Heart left ventricle (tissue), 16 donors: ENCODE results near the gene MOGAT3. TPM values are rescaled to one million over a fixed set of nuclear protein-coding genes. Genes with fewer than 3 reads are reported as not detected.

Source experiments
- ATAC-seq, 4 donors: fragments of 200-7000 bp; cut with Tn5 transposase; one replicate each; pipeline ENCODE4 v1.9.1; 2020 to 2022; ENCODE audit warnings: moderate library complexity in 4 of 4, mild to moderate bottlenecking in 3 of 4, moderate number of reproducible peaks in 1 of 4
- DNase-seq, 5 donors: peaks; one replicate each; pipeline ENCODE4 v3.0.0-alpha.2; 2020
- H3K27ac ChIP-seq, 12 donors: fragments of 200-600 bp; sonication (generic) in 4 of 12; one replicate each; pipeline versions ENCODE4 v1.5.0 to v1.8.0; 2016 to 2022; ENCODE audit warnings: mild to moderate bottlenecking in 2 of 12
- H3K27me3 ChIP-seq, 9 donors: fragments of 200-600 bp; sonication (generic) in 2 of 9; one replicate each; pipeline versions ENCODE4 v1.5.1 to v1.8.0; 2016 to 2022; ENCODE audit warnings: mild to moderate bottlenecking in 3 of 9
- H3K36me3 ChIP-seq, 9 donors: fragments of 200-600 bp; sonication (generic) in 2 of 9; one replicate each; pipeline versions ENCODE4 v1.5.0 to v1.8.0; 2018 to 2022; ENCODE audit warnings: mild to moderate bottlenecking in 2 of 9
- H3K4me1 ChIP-seq, 12 donors: fragments of 200-600 bp; sonication (generic) in 4 of 12; one replicate each; pipeline versions ENCODE4 v1.5.0 to v1.8.0; 2016 to 2022; ENCODE audit warnings: mild to moderate bottlenecking in 3 of 12
- H3K4me3 ChIP-seq, 12 donors: fragments of 200-600 bp; sonication (generic) in 4 of 12; one replicate each; pipeline versions ENCODE4 v1.5.0 to v1.8.0; 2017 to 2022; ENCODE audit warnings: mild to moderate bottlenecking in 9 of 12, moderate library complexity in 4 of 12
- H3K9me3 ChIP-seq, 12 donors: fragments of 200-600 bp; sonication (generic) in 4 of 12; one replicate each; pipeline versions ENCODE4 v1.5.0 to v1.8.0; 2016 to 2022; ENCODE audit warnings: mild to moderate bottlenecking in 1 of 12
- CTCF ChIP-seq, 12 donors: fragments of 200-600 bp; sonication (generic) in 4 of 12; IDR thresholded peaks; one replicate each; pipeline versions ENCODE4 v1.5.0 to v1.8.0; 2018 to 2022; ENCODE audit warnings: antibody characterized with exemption in 12 of 12, mild to moderate bottlenecking in 5 of 12
- POLR2A ChIP-seq, 2 donors: fragments of 450-650 bp; IDR thresholded peaks; one replicate each; pipeline ENCODE4 v1.6.1; 2017; ENCODE audit warnings: antibody characterized with exemption in 2 of 2, mild to moderate bottlenecking in 2 of 2, moderate library complexity in 2 of 2
- WGBS, 4 donors: extraction: QIAGEN DNeasy Blood & Tissue Kit in 2 of 4; methylation state at CpG; one replicate each; pipeline versions ENCODE4 v1.1.5 to v1.1.7; 2013 to 2018; 5-methylcytosine and 5-hydroxymethylcytosine counted together
- intact Hi-C, 10 donors: fragments of 100-400 bp; cut with DNase I; formaldehyde crosslinking; loops; one replicate each; pipeline versions ENCODE4 v1.11.1 to v1.14.2; 2022
- polyA plus RNA-seq, 2 donors: library from polyadenylated mRNA; stranded (reverse); fragments of 200-250 nt; gene quantifications; one replicate each; pipeline ENCODE4 v1.2.3, GENCODE V29; 2013
- total RNA-seq, 9 donors: library from RNA; depleted of rRNA in 2 of 9; stranded (reverse); fragments of >200 nt in 2 of 9; fragmentation: NEBNext Ultra II Directional in 3 of 9; extraction: Animal tissue kit (Norgen Biotek cat#: 25700) in 3 of 9; gene quantifications; one replicate each; pipeline versions ENCODE4 v1.1.0 to v1.2.4, GENCODE V29; 2016 to 2023
- donor health status: ischemic (EF 13 %, LVEDD 7.1; RV severe dilation, severe dysfunction).
- donor health status: healthy with polysubstance abuse.
- donor health status: DM: no; HTN: yes; CAD: no.
- donor health status: DM: no; HTN: no; CAD: no.
- donor health status: ischemic (EF 25% LVEDD 6.9; RV normal size, moderate dysfunction).
- donor health status: ischemic (EF 25% LVEDD 5.7; RV mildly dilated, moderate dysfunction).
- donor health status: healthy.
- donor health status: DM: yes; HTN: yes; CAD: no.
- donor health status: ischemic (EF 35%, LVEDD 5.7; RV mildly dilated, moderate dysfunction).
- donor health status: nonischemic (EF 11% LVEDD 7.7; RV severe dilation, severe dysfunction).
- donor health status: DM: yes; HTN: yes; CAD: no.
- donor health status: PGD.
- donor health status: ischemic (EF 29% LVEDD 5.4; RV normal size, mild dysfunction).
- donor health status: nonischemic (EF 23%, LVEDD 6.1; RV moderate dilation, normal function).

The MOGAT3 gene
- total and polyA plus RNA-seq, 11 donors = not detected

GRCh38 chr7:101169838-101170551 is 30.8 kb downstream of the MOGAT3 start:
- H3K4me1 ChIP-seq = peaks cover 0 to 55% (median 32%) of the 10 kb centered on the region in 12 donors
- no peak overlapping the region for H3K4me3 ChIP-seq
- no peak overlapping the region for H3K27ac ChIP-seq
- TF ChIP-seq CTCF (IDR thresholded peaks at IDR 0.05) = peak; percentile 77 to 88 (median 83)
- no peak for TF ChIP-seq POLR2A (IDR thresholded peaks at IDR 0.05)
- intact Hi-C loops = loop anchor here in 2 of 10 donors (2.0 kb wide), 2 partner anchors 25 to 73 kb away; no protein-coding TSS in a partner anchor
- DNase-seq = peak; percentile 51 to 86 (median 71)
- 1 to 4% (median 2%) methylated on average over 22 to 33 of the region's 33 CpGs for WGBS, 4 donors
- no peaks in the 10 kb centered on the region for H3K9me3 ChIP-seq
- H3K27me3 ChIP-seq = peaks cover 71 to 100% (median 96%) of the 10 kb centered on the region in 9 donors
- ATAC-seq = peak in 3 of 4 donors; percentile 12 to 51 (median 41)
- no peaks in the 10 kb centered on the region for H3K36me3 ChIP-seq

- H3K9me3 ChIP-seq = no peaks in the 10 kb centered on the region
- no peak overlapping the region for H3K27ac ChIP-seq
- ATAC-seq = no peak
- peaks cover 69 to 100% (median 96%) of the 10 kb centered on the region in 9 donors for H3K27me3 ChIP-seq
- DNase-seq = no peak
- intact Hi-C loops = loop anchor here in 2 of 10 donors (2.0 kb wide), 2 partner anchors 24 to 72 kb away; no protein-coding TSS in a partner anchor
- TF ChIP-seq POLR2A (IDR thresholded peaks at IDR 0.05) = no peak
- no peak for TF ChIP-seq CTCF (IDR thresholded peaks at IDR 0.05)
- WGBS, 4 donors = 2 to 4% (median 2%) methylated on average over 18 of the region's 18 CpGs
- no peaks in the 10 kb centered on the region for H3K36me3 ChIP-seq
- no peak overlapping the region for H3K4me3 ChIP-seq
- H3K4me1 ChIP-seq = peaks cover 0 to 60% (median 37%) of the 10 kb centered on the region in 12 donors
Observed at GRCh38 chr7:101169110-101169837, 31.6 kb downstream of the MOGAT3 start.

GRCh38 chr7:101168412-101169049 is 32.3 kb downstream of the MOGAT3 start:
- Histone ChIP-seq H3K9me3 (no peaks in the 10 kb centered on the region), H3K4me3 (no peak overlapping the region), H3K36me3 (no peaks in the 10 kb centered on the region), H3K27ac (no peak overlapping the region), H3K27me3 (peaks cover 69 to 100% (median 96%) of the 10 kb centered on the region in 9 donors), H3K4me1 (peaks cover 0 to 60% (median 43%) of the 10 kb centered on the region in 12 donors)
- no peak for ATAC-seq
- TF ChIP-seq CTCF (IDR thresholded peaks at IDR 0.05) (no peak), POLR2A (IDR thresholded peaks at IDR 0.05) (no peak)
- 2 to 7% (median 5%) methylated on average over 6 of the region's 6 CpGs for WGBS, 4 donors
- intact Hi-C loops = loop anchor here in 2 of 10 donors (2.0 kb wide), 2 partner anchors 24 to 72 kb away; no protein-coding TSS in a partner anchor
- DNase-seq = no peak
